A549 treated with CpdA at 1 μM for 4 hours (cell line): ENCODE measurements around the gene CMYA5. TPM values are rescaled to one million over a fixed set of nuclear protein-coding genes. Genes with fewer than 3 reads are reported as not detected.

Experiments
- total RNA-seq: library from RNA; stranded (reverse); fragments of 200-300 nt; extraction: Qiagen RNA extraction; gene quantifications from 5 replicates; pipeline ENCODE4 v1.2.3, GENCODE V29; 2022; ENCODE audit warnings: low read depth

CMYA5 gene
- total RNA-seq = 0.10 to 0.24 TPM (median 0.22 TPM) in 5 replicates

GRCh38 chr5:79689541-79690466 is at the start of gene CMYA5:
CMYA5 (plus strand) TSS chr5:79689836; CDS start chr5:79689908, 72 bp downstream.

Other genes starting within 250 kb of the CMYA5 start
- 3.7 to 9.7 TPM (median 5.7 TPM) in 5 replicates for gene HOMER1, start 175.7 kb upstream of the CMYA5 start, total RNA-seq
- gene TENT2, start 77.4 kb upstream of the CMYA5 start, total RNA-seq = 17.6 to 23.4 TPM (median 20.2 TPM) in 5 replicates